ENCODE data around the gene XRCC1.

DNA sequence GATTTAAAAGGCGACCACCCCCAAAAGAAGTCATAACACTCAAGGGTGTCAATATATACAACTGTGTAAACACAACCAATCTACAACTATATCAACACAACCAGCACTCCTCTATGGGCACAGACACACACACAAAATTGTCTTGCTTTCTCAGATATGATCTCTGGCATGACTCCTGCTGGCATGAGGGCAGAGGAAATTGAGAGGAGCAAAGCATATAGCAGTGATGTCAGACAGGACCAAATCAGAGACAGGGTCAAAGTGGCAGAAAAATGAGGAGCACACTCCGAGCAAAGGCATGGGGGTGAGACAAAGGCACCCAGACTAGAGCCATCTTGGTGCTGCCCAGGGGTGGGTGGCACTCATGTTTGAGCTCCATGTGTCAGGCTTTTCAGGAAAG is 11.0 kb upstream of the XRCC1 start:
- TF ChIP-seq EZH2phosphoT487 (IDR thresholded peaks at IDR 0.05; ENCODE audit: insufficient read depth, low read depth) (no peak), EZH2 (IDR thresholded peaks at IDR 0.05; ENCODE audit: insufficient read depth, poor library complexity, severe bottlenecking) (no peak)
